Dermis microvascular lymphatic vessel endothelial cell (primary cell): ENCODE data around the gene ZMYND15. TPM values are rescaled to one million over a fixed set of nuclear protein-coding genes. Genes with fewer than 3 reads are reported as not detected.
"Not testable (repeated sequence)": the region's sequence is repeated elsewhere in the genome, so short reads cannot be mapped to it uniquely, and the experiment has no call there.

ENCODE experiments used
- DNase-seq, 2 donors: peaks; one replicate each; pipeline versions ENCODE4 v3.0.0 to v3.0.0-alpha.2; 2010; ENCODE audit warnings: low read depth in 2 of 2
- total RNA-seq: library from RNA; depleted of rRNA; stranded (reverse); fragments of >200 nt; gene quantifications from 2 replicates; pipeline ENCODE4 v1.2.1, GENCODE V29; 2014

The ZMYND15 gene
- total RNA-seq = 0.13 TPM in 1 of 2 replicates, not detected in the other

GRCh38 chr17:4739122-4740024, at the start of gene ZMYND15, which contains the start of gene CXCL16:
ZMYND15 (plus strand) TSS chr17:4739833; CDS start chr17:4740549, 716 bp downstream.
CXCL16 (minus strand) TSS chr17:4739928; CDS start chr17:4739339, 589 bp downstream.
- DNase-seq = peak in 1 of 2 donors; percentile 29

GRCh38 chr17:4689872-4690271, 49.8 kb upstream of the ZMYND15 start:
- not testable (repeated sequence) for DNase-seq

GRCh38 chr17:4690745-4691144, 48.9 kb upstream of the ZMYND15 start:
- DNase-seq = no peak

GRCh38 chr17:4691686-4692085, 47.9 kb upstream of the ZMYND15 start:
- DNase-seq = no peak

GRCh38 chr17:4693416-4693815, 46.2 kb upstream of the ZMYND15 start:
- no peak for DNase-seq

- no peak for DNase-seq
Measured at GRCh38 chr17:4696437-4696805, 43.2 kb upstream of the ZMYND15 start.

- not testable (repeated sequence) for DNase-seq
Measured at GRCh38 chr17:4699401-4700056, 40.1 kb upstream of the ZMYND15 start.

GRCh38 chr17:4701116-4701515, 38.5 kb upstream of the ZMYND15 start:
- no peak for DNase-seq

GRCh38 chr17:4703330-4703691, 36.3 kb upstream of the ZMYND15 start:
- no peak for DNase-seq

GRCh38 chr17:4704574-4704907, 35.1 kb upstream of the ZMYND15 start:
- DNase-seq = not testable (repeated sequence)

- no peak for DNase-seq
Measured at GRCh38 chr17:4704991-4705390, 34.6 kb upstream of the ZMYND15 start.

- DNase-seq = no peak
Measured at GRCh38 chr17:4706121-4706520, 33.5 kb upstream of the ZMYND15 start.

- DNase-seq = no peak
Measured at GRCh38 chr17:4708436-4708835, 31.2 kb upstream of the ZMYND15 start.

- DNase-seq = peak; percentile 94 to 99
Measured at GRCh38 chr17:4709794-4710692, 29.6 kb upstream of the ZMYND15 start, which contains the start of gene ARRB2. ARRB2 (plus strand) TSS chr17:4710632; CDS start chr17:4710722, 90 bp downstream.

- no peak for DNase-seq
Measured at GRCh38 chr17:4710693-4711634, 28.7 kb upstream of the ZMYND15 start.

- DNase-seq = no peak
Measured at GRCh38 chr17:4711661-4712181, 27.9 kb upstream of the ZMYND15 start.

GRCh38 chr17:4712526-4712925, 27.1 kb upstream of the ZMYND15 start:
- no peak for DNase-seq

- DNase-seq = not testable (repeated sequence)
Measured at GRCh38 chr17:4714340-4715062, 25.1 kb upstream of the ZMYND15 start.

GRCh38 chr17:4715063-4715744, 24.4 kb upstream of the ZMYND15 start:
- DNase-seq = no peak
